PC-9 (cell line): Measurements from ENCODE around the gene CLEC16A. TPM values are rescaled to one million over a fixed set of nuclear protein-coding genes. Genes with fewer than 3 reads are reported as not detected.

Source experiments
- BruUV-seq: library from RNA; stranded (reverse); fragments of 400-500 nt; replicated peaks from 2 replicates; lab custom pipeline; 2021; lab: Mats Ljungman, UMichigan
- CTCF ChIA-PET: fragments of 300-600 bp; sonication (Branson Sonifier 250); formaldehyde crosslinking; loops from one replicate; lab custom pipeline; 2022; ENCODE audit warnings: antibody characterized with exemption; lab: Charles Lee
- POLR2A ChIA-PET: fragments of 300-600 bp; sonication (Branson Sonifier 250); formaldehyde crosslinking; loops from one replicate; lab custom pipeline; 2022; ENCODE audit warnings: antibody characterized with exemption; ENCODE audit not compliant: unreplicated experiment; lab: Charles Lee
- DNase-seq, 2 experiments: peaks; one replicate each; pipeline versions ENCODE4 v3.0.0 to v3.0.0-alpha.2; 2015 to 2022; ENCODE audit warnings: mixed read lengths in 1 of 2
- H2AFZ ChIP-seq: fragments of 200-600 bp; sonication (generic); 2 replicates; pipeline ENCODE4 v1.8.1; 2017; ENCODE audit warnings: antibody characterized with exemption
- H3F3A ChIP-seq: fragments of 200-600 bp; sonication (generic); 2 replicates; pipeline ENCODE4 v1.8.1; 2017; ENCODE audit warnings: antibody characterized with exemption, mild to moderate bottlenecking, low read depth; ENCODE audit not compliant: insufficient read depth
- H3K27ac ChIP-seq: fragments of 200-600 bp; sonication (generic); 2 replicates; pipeline ENCODE4 v1.6.1; 2016; ENCODE audit warnings: mixed run types
- H3K27me3 ChIP-seq: fragments of 200-600 bp; sonication (generic); 2 replicates; pipeline ENCODE4 v1.6.1; 2016; ENCODE audit warnings: low read depth, mixed run types; ENCODE audit not compliant: insufficient read depth
- H3K36me3 ChIP-seq: fragments of 200-600 bp; sonication (generic); 2 replicates; pipeline ENCODE4 v1.6.1; 2016; ENCODE audit warnings: low read depth, mixed run types
- H3K4me1 ChIP-seq: fragments of 200-600 bp; sonication (generic); replicated peaks from 2 replicates; pipeline ENCODE4 v1.6.1; 2016; ENCODE audit warnings: mixed run types; ENCODE audit not compliant: insufficient read depth
- H3K4me2 ChIP-seq: fragments of 200-600 bp; sonication (generic); 2 replicates; pipeline ENCODE4 v1.6.1; 2017; ENCODE audit warnings: mixed run types
- H3K4me3 ChIP-seq: fragments of 200-600 bp; sonication (generic); 2 replicates; pipeline ENCODE4 v1.6.1; 2016; ENCODE audit warnings: mixed run types
- H3K79me2 ChIP-seq: fragments of 200-600 bp; sonication (generic); 2 replicates; pipeline ENCODE4 v1.6.1; 2017; ENCODE audit warnings: low read depth, mixed run types
- H3K9me2 ChIP-seq: fragments of 200-600 bp; sonication (generic); 2 replicates; pipeline ENCODE4 v1.8.1; 2017; ENCODE audit warnings: mild to moderate bottlenecking; ENCODE audit not compliant: insufficient read depth
- H3K9me3 ChIP-seq: fragments of 200-600 bp; sonication (generic); 2 replicates; pipeline ENCODE4 v1.8.1; 2016; ENCODE audit warnings: low read depth; ENCODE audit not compliant: insufficient read depth
- H4K20me1 ChIP-seq: fragments of 200-600 bp; sonication (generic); 2 replicates; pipeline ENCODE4 v1.8.1; 2017; ENCODE audit not compliant: insufficient read depth
- CTCF ChIP-seq: fragments of 200-600 bp; sonication (generic); conservative IDR thresholded peaks from 2 replicates; pipeline ENCODE4 v1.6.1; 2017; ENCODE audit warnings: mixed run types, antibody characterized with exemption, mild to moderate bottlenecking, moderate library complexity
- EZH2 ChIP-seq: fragments of 200-600 bp; sonication (generic); IDR thresholded peaks from 2 replicates; pipeline ENCODE4 v1.8.0; 2017; ENCODE audit warnings: antibody characterized with exemption, low read depth
- intact Hi-C: fragments of 100-400 bp; cut with micrococcal nuclease; formaldehyde crosslinking; loops from one replicate; pipeline ENCODE4 v1.10.0; 2022; ENCODE audit not compliant: unreplicated experiment
- total RNA-seq: library from RNA; stranded (reverse); gene quantifications from 2 replicates; pipeline ENCODE4 v1.2.3, GENCODE V29; 2021

The CLEC16A gene
- total RNA-seq, 1 experiment from 2014 or later: 34.9 TPM

- TF ChIP-seq EZH2 (no peak), CTCF (no peak)
- H3K4me1 ChIP-seq: 0 out of 2 replicates have a peak, but pooled peaks cover 10% of the 10 kb centered on the region
- H3K4me3 ChIP-seq: no peak overlapping the region
- H4K20me1 ChIP-seq: no peaks in the 10 kb centered on the region
- H2AFZ ChIP-seq: no peak overlapping the region
- no peaks in the 10 kb centered on the region for H3K9me2 ChIP-seq
- ChIA-PET POLR2A (no interaction called here), CTCF (no interaction called here)
- H3K4me2 ChIP-seq: no peak overlapping the region
- H3F3A ChIP-seq: no peaks in the 10 kb centered on the region
- intact Hi-C loops: no loop called here
- no peaks in the 10 kb centered on the region for H3K9me3 ChIP-seq
- no peaks in the 10 kb centered on the region for H3K27me3 ChIP-seq
- no peak overlapping the region for H3K27ac ChIP-seq
- DNase-seq: no peak
- no peaks in the 10 kb centered on the region for H3K36me3 ChIP-seq
- BruUV-seq: no TSS peak
- H3K79me2 ChIP-seq: no peaks in the 10 kb centered on the region
Measured at GRCh38 chr16:11190588-11191560, 246.5 kb downstream of the CLEC16A start.

GRCh38 chr16:11191665-11192064 is 247.3 kb downstream of the CLEC16A start:
- Histone ChIP-seq H3K9me2 (no peaks in the 10 kb centered on the region), H3K9me3 (no peaks in the 10 kb centered on the region), H3K4me2 (no peak overlapping the region), H3K36me3 (no peaks in the 10 kb centered on the region), H3K27me3 (no peaks in the 10 kb centered on the region), H4K20me1 (no peaks in the 10 kb centered on the region), H3K4me3 (no peak overlapping the region), H3K4me1 (0 out of 2 replicates have a peak, but pooled peaks cover 10% of the 10 kb centered on the region), H3K79me2 (no peaks in the 10 kb centered on the region), H3F3A (no peaks in the 10 kb centered on the region), H3K27ac (no peak overlapping the region), H2AFZ (no peak overlapping the region)
- TF ChIP-seq EZH2 (no peak), CTCF (no peak)
- no peak for DNase-seq
- ChIA-PET POLR2A (interaction anchor here (0.7 kb wide), 1 partner anchor 1206 kb away, joined by 6 read pairs; no protein-coding TSS in a partner anchor), CTCF (interaction anchor here (0.6 kb wide), 1 partner anchor 238 kb away, joined by 6 read pairs; no protein-coding TSS in a partner anchor)
- no TSS peak for BruUV-seq
- intact Hi-C loops: no loop called here

- Histone ChIP-seq H3K79me2 (no peaks in the 10 kb centered on the region), H4K20me1 (no peaks in the 10 kb centered on the region), H2AFZ (no peak overlapping the region), H3K9me2 (no peaks in the 10 kb centered on the region), H3K36me3 (no peaks in the 10 kb centered on the region), H3K4me2 (no peak overlapping the region), H3K27me3 (no peaks in the 10 kb centered on the region), H3K9me3 (no peaks in the 10 kb centered on the region), H3K4me3 (no peak overlapping the region), H3K27ac (no peak overlapping the region), H3K4me1 (peaks cover 10% of the 10 kb centered on the region; the same call in 1 of the 2 replicates), H3F3A (no peaks in the 10 kb centered on the region)
- ChIA-PET POLR2A (no interaction called here), CTCF (no interaction called here)
- TF ChIP-seq CTCF: no peak
- no peak for TF ChIP-seq EZH2
- no TSS peak for BruUV-seq
- DNase-seq: no peak
- intact Hi-C loops: no loop called here
Measured at GRCh38 chr16:11193494-11193893, 249.1 kb downstream of the CLEC16A start.
